Neural progenitor cell (in vitro differentiated cells): ENCODE measurements around the gene NDUFS6. TPM values are rescaled to one million over a fixed set of nuclear protein-coding genes. Genes with fewer than 3 reads are reported as not detected.

Source experiments
- DNase-seq: peaks from one replicate; pipeline ENCODE4 v3.0.0-alpha.2; 2016; ENCODE audit warnings: low spot score
- H2AFZ ChIP-seq: fragments of 200-600 bp; sonication (generic); replicated peaks from 2 replicates; pipeline ENCODE4 v1.6.1; 2016; ENCODE audit warnings: antibody characterized with exemption
- H3F3A ChIP-seq: fragments of 200-600 bp; sonication (generic); 2 replicates; pipeline ENCODE4 v1.6.1; 2016; ENCODE audit warnings: antibody characterized with exemption, low read depth
- H3K27ac ChIP-seq: fragments of 200-600 bp; sonication (generic); 2 replicates; pipeline ENCODE4 v1.5.1; 2016; ENCODE audit warnings: mild to moderate bottlenecking
- H3K27me3 ChIP-seq: fragments of 200-600 bp; sonication (generic); 2 replicates; pipeline ENCODE4 v1.6.1; 2016; ENCODE audit warnings: mild to moderate bottlenecking, moderate library complexity
- H3K36me3 ChIP-seq: fragments of 200-600 bp; sonication (generic); 2 replicates; pipeline ENCODE4 v1.5.1; 2016
- H3K4me1 ChIP-seq: fragments of 200-600 bp; sonication (generic); 2 replicates; pipeline ENCODE4 v1.6.1; 2016; ENCODE audit warnings: mixed run types
- H3K4me2 ChIP-seq: fragments of 200-600 bp; sonication (generic); 2 replicates; pipeline ENCODE4 v1.6.1; 2016
- H3K4me3 ChIP-seq: fragments of 200-600 bp; sonication (generic); 2 replicates; pipeline ENCODE4 v1.5.1; 2016
- H3K79me2 ChIP-seq: fragments of 200-600 bp; sonication (generic); 2 replicates; pipeline ENCODE4 v1.6.1; 2016; ENCODE audit warnings: low read depth
- H3K9ac ChIP-seq: fragments of 200-600 bp; sonication (generic); 2 replicates; pipeline ENCODE4 v1.6.1; 2016
- H3K9me3 ChIP-seq: fragments of 200-600 bp; sonication (generic); 2 replicates; pipeline ENCODE4 v1.5.1; 2016; ENCODE audit warnings: low read depth
- H4K20me1 ChIP-seq: fragments of 200-600 bp; sonication (generic); 2 replicates; pipeline ENCODE4 v1.6.1; 2016; ENCODE audit warnings: low read depth
- H3K27ac Mint-ChIP-seq: 3 replicates; pipeline ENCODE4 v1.8.0; 2021; ENCODE audit warnings: mixed read lengths
- H3K27me3 Mint-ChIP-seq: 2 replicates; pipeline ENCODE4 v1.8.0; 2022; ENCODE audit warnings: low read depth, mild to moderate bottlenecking, inconsistent platforms, moderate library complexity, mixed read lengths; ENCODE audit not compliant: insufficient read depth
- H3K36me3 Mint-ChIP-seq: 3 replicates; pipeline ENCODE4 v1.8.0; 2021; ENCODE audit warnings: mixed read lengths
- H3K4me1 Mint-ChIP-seq: 3 replicates; pipeline ENCODE4 v1.8.0; 2021; ENCODE audit warnings: mixed read lengths
- H3K4me3 Mint-ChIP-seq: 3 replicates; pipeline ENCODE4 v1.8.0; 2021; ENCODE audit warnings: mild to moderate bottlenecking, moderate library complexity, mixed read lengths
- H3K9me3 Mint-ChIP-seq: 3 replicates; pipeline ENCODE4 v1.8.0; 2020; ENCODE audit warnings: mixed read lengths
- EZH2 ChIP-seq: fragments of 200-600 bp; sonication (generic); IDR thresholded peaks from 2 replicates; pipeline ENCODE4 v1.6.1; 2017; ENCODE audit warnings: antibody characterized with exemption, mild to moderate bottlenecking, moderate library complexity
- EZH2phosphoT487 ChIP-seq: fragments of 200-600 bp; sonication (generic); IDR thresholded peaks from 2 replicates; pipeline ENCODE4 v1.6.1; 2017; ENCODE audit warnings: antibody characterized with exemption
- total RNA-seq: library from RNA; depleted of rRNA; stranded (reverse); fragments of >200 nt; gene quantifications from 2 replicates; pipeline ENCODE4 v1.2.3, GENCODE V29; 2015; ENCODE audit warnings: low replicate concordance
- TF ChIP-seq, protein P1 (sequence below): fragments of 200-600 bp; sonication (generic); IDR thresholded peaks from 2 replicates; pipeline ENCODE4 v1.5.1; 2017; ENCODE audit warnings: antibody characterized with exemption, mild to moderate bottlenecking

The NDUFS6 gene
- total RNA-seq, 1 donor from 2014 or later: 54.2 TPM

DNA sequence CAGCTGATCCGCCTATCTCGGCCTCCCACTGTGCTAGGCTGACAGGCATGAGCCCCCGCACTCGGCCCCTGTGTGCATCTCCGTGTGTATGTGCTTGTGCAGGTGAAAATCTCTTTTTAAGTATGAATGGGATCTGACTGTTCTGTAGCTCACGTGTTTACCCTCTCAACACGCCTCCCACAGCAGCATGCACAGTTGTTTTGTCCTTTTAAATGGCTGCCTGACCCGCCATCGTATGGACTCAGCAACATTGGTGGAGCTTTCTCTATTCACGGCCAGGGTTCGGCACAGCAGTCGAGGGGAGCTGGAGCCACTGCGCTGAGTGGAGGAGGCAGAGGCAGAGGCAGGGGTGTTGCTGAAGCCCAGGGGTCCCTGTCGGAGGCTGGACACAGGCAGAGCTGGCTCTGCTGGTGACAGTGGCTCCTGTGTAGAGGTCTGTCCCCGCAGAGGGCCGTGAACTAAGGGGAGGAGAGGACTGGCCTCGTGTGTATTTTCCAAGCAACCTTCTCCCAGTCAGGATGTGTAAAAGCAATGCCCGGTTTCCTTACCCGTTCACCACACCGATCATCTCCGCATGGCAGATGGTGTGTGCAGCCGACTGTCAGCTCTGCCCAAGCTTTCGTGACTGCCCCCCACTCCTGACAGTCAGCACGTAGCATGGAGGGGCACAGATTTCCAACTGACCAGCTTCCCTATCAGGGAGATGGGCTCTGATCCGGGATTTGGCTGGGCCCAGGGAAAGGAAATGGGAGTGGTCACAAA is 38.9 kb upstream of the NDUFS6 start:
- Histone ChIP-seq H2AFZ (no peak overlapping the region), H3K79me2 (no peaks in the 10 kb centered on the region), H4K20me1 (no peaks in the 10 kb centered on the region), H3K9ac (no peak overlapping the region), H3K4me3 (no peak overlapping the region), H3K9me3 (no peaks in the 10 kb centered on the region), H3F3A (no peaks in the 10 kb centered on the region), H3K36me3 (no peaks in the 10 kb centered on the region), H3K4me1 (no peaks in the 10 kb centered on the region), H3K27me3 (no peaks in the 10 kb centered on the region), H3K27ac (no peak overlapping the region), H3K4me2 (no peak overlapping the region)
- Mint-ChIP-seq H3K4me1 (peaks cover 19% of the 10 kb centered on the region), H3K27ac (peak overlapping the region; percentile 79), H3K36me3 (peaks cover 5% of the 10 kb centered on the region), H3K27me3 (peaks cover 8% of the 10 kb centered on the region), H3K9me3 (peaks cover 10% of the 10 kb centered on the region), H3K4me3 (peak overlapping the region; percentile 35)
- DNase-seq: no peak
- TF ChIP-seq EZH2phosphoT487: no peak
- TF ChIP-seq, protein P1, sequence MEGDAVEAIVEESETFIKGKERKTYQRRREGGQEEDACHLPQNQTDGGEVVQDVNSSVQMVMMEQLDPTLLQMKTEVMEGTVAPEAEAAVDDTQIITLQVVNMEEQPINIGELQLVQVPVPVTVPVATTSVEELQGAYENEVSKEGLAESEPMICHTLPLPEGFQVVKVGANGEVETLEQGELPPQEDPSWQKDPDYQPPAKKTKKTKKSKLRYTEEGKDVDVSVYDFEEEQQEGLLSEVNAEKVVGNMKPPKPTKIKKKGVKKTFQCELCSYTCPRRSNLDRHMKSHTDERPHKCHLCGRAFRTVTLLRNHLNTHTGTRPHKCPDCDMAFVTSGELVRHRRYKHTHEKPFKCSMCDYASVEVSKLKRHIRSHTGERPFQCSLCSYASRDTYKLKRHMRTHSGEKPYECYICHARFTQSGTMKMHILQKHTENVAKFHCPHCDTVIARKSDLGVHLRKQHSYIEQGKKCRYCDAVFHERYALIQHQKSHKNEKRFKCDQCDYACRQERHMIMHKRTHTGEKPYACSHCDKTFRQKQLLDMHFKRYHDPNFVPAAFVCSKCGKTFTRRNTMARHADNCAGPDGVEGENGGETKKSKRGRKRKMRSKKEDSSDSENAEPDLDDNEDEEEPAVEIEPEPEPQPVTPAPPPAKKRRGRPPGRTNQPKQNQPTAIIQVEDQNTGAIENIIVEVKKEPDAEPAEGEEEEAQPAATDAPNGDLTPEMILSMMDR: no peak
- TF ChIP-seq EZH2: no peak

DNA sequence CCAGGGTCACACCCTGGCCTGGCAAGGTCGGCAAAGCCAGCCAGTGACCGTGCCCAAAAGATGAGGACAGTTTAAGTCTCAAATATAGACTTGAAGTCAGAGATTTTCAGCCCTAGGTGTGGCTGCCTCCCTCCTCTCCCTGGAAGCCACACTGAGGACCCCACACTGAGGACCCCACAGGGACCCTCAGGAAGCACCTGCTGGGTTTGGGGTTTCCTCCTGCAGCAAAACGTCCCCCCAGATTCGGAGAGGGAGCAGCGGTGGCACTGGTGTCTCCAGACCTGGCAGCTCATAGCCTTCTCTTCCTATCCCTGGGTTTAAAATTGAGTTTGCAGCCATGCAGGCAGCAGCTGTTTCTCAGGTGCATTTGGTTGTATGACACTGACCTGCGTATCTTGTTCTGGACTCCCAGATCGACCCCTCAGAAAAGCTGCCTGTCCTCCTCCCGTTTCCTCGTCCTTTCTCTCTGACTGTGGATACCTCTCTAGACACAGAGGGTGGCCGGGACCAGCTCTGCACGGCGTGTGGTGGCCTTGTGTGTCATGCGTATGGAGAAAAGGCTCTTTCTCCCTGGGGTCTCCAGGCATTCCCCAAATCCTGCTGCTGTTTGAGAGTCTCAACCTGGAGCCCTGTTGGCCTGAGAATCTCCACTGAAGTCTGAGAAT is 38.2 kb upstream of the NDUFS6 start:
- Histone ChIP-seq H3K4me2 (no peak overlapping the region), H3K27ac (no peak overlapping the region), H3K4me1 (no peaks in the 10 kb centered on the region), H4K20me1 (no peaks in the 10 kb centered on the region), H3K4me3 (no peak overlapping the region), H2AFZ (peak overlapping the region; percentile 33), H3K9me3 (no peaks in the 10 kb centered on the region), H3F3A (no peaks in the 10 kb centered on the region), H3K36me3 (no peaks in the 10 kb centered on the region), H3K9ac (no peak overlapping the region), H3K79me2 (no peaks in the 10 kb centered on the region), H3K27me3 (no peaks in the 10 kb centered on the region)
- Mint-ChIP-seq H3K27ac (peak overlapping the region; percentile 63), H3K9me3 (peaks cover 9% of the 10 kb centered on the region), H3K36me3 (peaks cover 5% of the 10 kb centered on the region), H3K27me3 (peaks cover 7% of the 10 kb centered on the region), H3K4me1 (peaks cover 22% of the 10 kb centered on the region), H3K4me3 (peak overlapping the region; percentile 35)
- TF ChIP-seq EZH2 (no peak), EZH2phosphoT487 (no peak)
- TF ChIP-seq, protein P1: no peak
- no peak for DNase-seq

DNA sequence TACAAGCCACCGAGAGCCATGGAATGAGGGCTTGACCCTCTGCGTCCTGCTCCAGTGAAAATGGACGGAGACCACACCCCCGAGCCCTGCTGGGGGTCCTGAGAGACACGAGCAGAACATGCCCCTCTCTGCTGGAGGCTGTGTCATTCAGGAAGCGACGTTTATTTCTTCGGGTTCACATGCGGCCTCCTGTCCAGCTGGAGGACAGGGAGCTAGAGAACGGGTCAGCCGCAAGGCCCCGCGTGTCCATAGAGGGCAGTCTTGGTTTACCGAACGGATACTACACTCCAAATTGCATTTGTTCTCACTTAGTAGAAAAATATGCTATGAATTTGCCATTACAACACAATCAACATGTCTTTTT is 37.7 kb upstream of the NDUFS6 start:
- Histone ChIP-seq H3K79me2 (no peaks in the 10 kb centered on the region), H3K9ac (no peak overlapping the region), H2AFZ (peak overlapping the region; percentile 33), H3K4me2 (no peak overlapping the region), H4K20me1 (no peaks in the 10 kb centered on the region), H3K4me3 (no peak overlapping the region), H3F3A (no peaks in the 10 kb centered on the region), H3K4me1 (no peaks in the 10 kb centered on the region), H3K27me3 (no peaks in the 10 kb centered on the region), H3K9me3 (no peaks in the 10 kb centered on the region), H3K36me3 (no peaks in the 10 kb centered on the region), H3K27ac (no peak overlapping the region)
- H3K4me1 Mint-ChIP-seq: peaks cover 27% of the 10 kb centered on the region
- H3K27me3 Mint-ChIP-seq: peaks cover 3% of the 10 kb centered on the region
- no peak for TF ChIP-seq EZH2
- TF ChIP-seq, protein P1: peak; percentile 81
- no peak overlapping the region for H3K4me3 Mint-ChIP-seq
- DNase-seq: peak; percentile 78
- peak overlapping the region; percentile 42 for H3K27ac Mint-ChIP-seq
- H3K36me3 Mint-ChIP-seq: no peaks in the 10 kb centered on the region
- H3K9me3 Mint-ChIP-seq: peaks cover 4% of the 10 kb centered on the region
